ENCODE measurements around the gene EME2. TPM values are rescaled to one million over a fixed set of nuclear protein-coding genes. Genes with fewer than 3 reads are reported as not detected.

Gene EME2
- total RNA-seq, 1 experiment from 2014 or later, result 36.3 TPM

DNA sequence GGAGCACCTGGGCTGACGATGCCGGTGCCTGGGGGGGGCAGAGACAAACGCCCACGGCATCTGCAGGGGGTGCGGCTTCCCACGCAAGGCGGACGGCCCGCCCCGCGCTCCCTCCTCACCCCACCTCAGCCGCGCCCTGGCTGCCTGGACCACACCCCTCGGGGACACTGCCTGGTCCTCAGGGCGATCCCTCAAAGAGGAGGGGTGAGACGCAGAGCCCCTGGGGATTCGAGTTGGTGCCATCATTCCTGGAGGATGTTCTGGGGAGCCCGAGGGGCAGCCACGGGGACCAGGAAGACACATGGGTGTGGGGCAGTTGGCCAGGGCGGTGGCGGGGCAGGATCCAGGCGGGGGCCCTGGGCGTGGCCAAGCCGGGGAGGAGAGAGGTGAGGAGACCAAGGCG, 17.0 kb downstream of the EME2 start:
- ATAC-seq (no peak), DNase-seq (ENCODE audit: low read depth, low spot score) (no peak)
- Histone ChIP-seq H3K27ac (ENCODE audit: low read depth, low read length) (no peak overlapping the region), H3K9me2 (ENCODE audit: insufficient read depth) (no peaks in the 10 kb centered on the region), H2AFZ (ENCODE audit: low read depth, low read length, poor library complexity, severe bottlenecking) (no peak overlapping the region), H3K79me2 (ENCODE audit: insufficient read depth, low read length) (peaks cover 30% of the 10 kb centered on the region), H3K36me3 (ENCODE audit: control insufficient read depth in 1 of 2, insufficient read depth in 2 of 2, low read length in 2 of 2) (no peaks in the 10 kb centered on the region; a peak in 2 of 4 replicates), H3K9me3 (ENCODE audit: control insufficient read depth in 1 of 2, insufficient read depth in 1 of 2, low read depth in 1 of 2, low read length in 2 of 2) (no peaks in the 10 kb centered on the region), H4K20me1 (ENCODE audit: insufficient read depth) (no peaks in the 10 kb centered on the region), H3K4me1 (ENCODE audit: control insufficient read depth in 1 of 2, insufficient read depth in 2 of 2, low read length in 2 of 2) (no peaks in the 10 kb centered on the region), H3K4me3 (replicated peaks in 1 of 2; ENCODE audit: low read depth in 1 of 2, low read length in 2 of 2) (no peak overlapping the region), H3K4me2 (ENCODE audit: low read length) (no peak overlapping the region), H3K9ac (ENCODE audit: low read length) (no peak overlapping the region), H3K27me3 (ENCODE audit: insufficient read depth, low read length) (no peaks in the 10 kb centered on the region)
- no TSS peak for BruUV-seq (replicated peaks)
- intact Hi-C loops (cut with micrococcal nuclease), result no loop called here
- ChIA-PET RAD21 (ENCODE audit: low non-redundant PET in 1 of 2, low total read pairs in 2 of 2, uncharacterized antibody in 2 of 2, unreplicated experiment in 2 of 2) (no interaction called here), POLR2A (no interaction called here), CTCF (no interaction called here)
- TF ChIP-seq SP1 (IDR thresholded peaks at IDR 0.05; ENCODE audit: low read depth), result no peak
- no peak for TF ChIP-seq JUND (IDR thresholded peaks at IDR 0.05)
- TF ChIP-seq CEBPB (IDR thresholded peaks at IDR 0.05; ENCODE audit: low read depth), result no peak
- TF ChIP-seq, protein P1, sequence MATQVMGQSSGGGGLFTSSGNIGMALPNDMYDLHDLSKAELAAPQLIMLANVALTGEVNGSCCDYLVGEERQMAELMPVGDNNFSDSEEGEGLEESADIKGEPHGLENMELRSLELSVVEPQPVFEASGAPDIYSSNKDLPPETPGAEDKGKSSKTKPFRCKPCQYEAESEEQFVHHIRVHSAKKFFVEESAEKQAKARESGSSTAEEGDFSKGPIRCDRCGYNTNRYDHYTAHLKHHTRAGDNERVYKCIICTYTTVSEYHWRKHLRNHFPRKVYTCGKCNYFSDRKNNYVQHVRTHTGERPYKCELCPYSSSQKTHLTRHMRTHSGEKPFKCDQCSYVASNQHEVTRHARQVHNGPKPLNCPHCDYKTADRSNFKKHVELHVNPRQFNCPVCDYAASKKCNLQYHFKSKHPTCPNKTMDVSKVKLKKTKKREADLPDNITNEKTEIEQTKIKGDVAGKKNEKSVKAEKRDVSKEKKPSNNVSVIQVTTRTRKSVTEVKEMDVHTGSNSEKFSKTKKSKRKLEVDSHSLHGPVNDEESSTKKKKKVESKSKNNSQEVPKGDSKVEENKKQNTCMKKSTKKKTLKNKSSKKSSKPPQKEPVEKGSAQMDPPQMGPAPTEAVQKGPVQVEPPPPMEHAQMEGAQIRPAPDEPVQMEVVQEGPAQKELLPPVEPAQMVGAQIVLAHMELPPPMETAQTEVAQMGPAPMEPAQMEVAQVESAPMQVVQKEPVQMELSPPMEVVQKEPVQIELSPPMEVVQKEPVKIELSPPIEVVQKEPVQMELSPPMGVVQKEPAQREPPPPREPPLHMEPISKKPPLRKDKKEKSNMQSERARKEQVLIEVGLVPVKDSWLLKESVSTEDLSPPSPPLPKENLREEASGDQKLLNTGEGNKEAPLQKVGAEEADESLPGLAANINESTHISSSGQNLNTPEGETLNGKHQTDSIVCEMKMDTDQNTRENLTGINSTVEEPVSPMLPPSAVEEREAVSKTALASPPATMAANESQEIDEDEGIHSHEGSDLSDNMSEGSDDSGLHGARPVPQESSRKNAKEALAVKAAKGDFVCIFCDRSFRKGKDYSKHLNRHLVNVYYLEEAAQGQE (IDR thresholded peaks at IDR 0.05; ENCODE audit: low read depth), result no peak
- TF ChIP-seq TCF7L2 (IDR thresholded peaks at IDR 0.05; ENCODE audit: borderline replicate concordance, extremely low read depth, insufficient read depth, insufficient read length), result no peak
- no peak for TF ChIP-seq FOSL1 (IDR thresholded peaks at IDR 0.05; ENCODE audit: low read depth)
- TF ChIP-seq, protein P2, sequence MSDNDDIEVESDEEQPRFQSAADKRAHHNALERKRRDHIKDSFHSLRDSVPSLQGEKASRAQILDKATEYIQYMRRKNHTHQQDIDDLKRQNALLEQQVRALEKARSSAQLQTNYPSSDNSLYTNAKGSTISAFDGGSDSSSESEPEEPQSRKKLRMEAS (IDR thresholded peaks at IDR 0.05), result no peak
- TF ChIP-seq, protein P3, sequence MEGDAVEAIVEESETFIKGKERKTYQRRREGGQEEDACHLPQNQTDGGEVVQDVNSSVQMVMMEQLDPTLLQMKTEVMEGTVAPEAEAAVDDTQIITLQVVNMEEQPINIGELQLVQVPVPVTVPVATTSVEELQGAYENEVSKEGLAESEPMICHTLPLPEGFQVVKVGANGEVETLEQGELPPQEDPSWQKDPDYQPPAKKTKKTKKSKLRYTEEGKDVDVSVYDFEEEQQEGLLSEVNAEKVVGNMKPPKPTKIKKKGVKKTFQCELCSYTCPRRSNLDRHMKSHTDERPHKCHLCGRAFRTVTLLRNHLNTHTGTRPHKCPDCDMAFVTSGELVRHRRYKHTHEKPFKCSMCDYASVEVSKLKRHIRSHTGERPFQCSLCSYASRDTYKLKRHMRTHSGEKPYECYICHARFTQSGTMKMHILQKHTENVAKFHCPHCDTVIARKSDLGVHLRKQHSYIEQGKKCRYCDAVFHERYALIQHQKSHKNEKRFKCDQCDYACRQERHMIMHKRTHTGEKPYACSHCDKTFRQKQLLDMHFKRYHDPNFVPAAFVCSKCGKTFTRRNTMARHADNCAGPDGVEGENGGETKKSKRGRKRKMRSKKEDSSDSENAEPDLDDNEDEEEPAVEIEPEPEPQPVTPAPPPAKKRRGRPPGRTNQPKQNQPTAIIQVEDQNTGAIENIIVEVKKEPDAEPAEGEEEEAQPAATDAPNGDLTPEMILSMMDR (IDR thresholded peaks at IDR 0.05 in 2 of 3, conservative IDR thresholded peaks at IDR 0.05 in 1 of 3; ENCODE audit: borderline replicate concordance in 1 of 3, insufficient read depth in 1 of 3, low read depth in 2 of 3, low read length in 2 of 3), result no peak
- TF ChIP-seq ZNF274 (IDR thresholded peaks at IDR 0.05; ENCODE audit: low read depth, low read length), result no peak
- no peak for TF ChIP-seq RAD21 (IDR thresholded peaks at IDR 0.05; ENCODE audit: low read depth)
- no peak for TF ChIP-seq SRF (IDR thresholded peaks at IDR 0.05; ENCODE audit: low read depth)
- no peak for TF ChIP-seq ELF1 (IDR thresholded peaks at IDR 0.05; ENCODE audit: borderline replicate concordance, low read depth)
- TF ChIP-seq YY1 (IDR thresholded peaks at IDR 0.05; ENCODE audit: extremely low read depth, insufficient replicate concordance, low read depth, low read length), result no peak
- no peak for TF ChIP-seq EGR1 (IDR thresholded peaks at IDR 0.05; ENCODE audit: low read depth)
- TF ChIP-seq EZH2 (IDR thresholded peaks at IDR 0.05), result no peak
- TF ChIP-seq EZH2phosphoT487 (IDR thresholded peaks at IDR 0.05; ENCODE audit: borderline replicate concordance), result no peak
- no peak for TF ChIP-seq ZFX (IDR thresholded peaks at IDR 0.05)
- TF ChIP-seq, protein P4, sequence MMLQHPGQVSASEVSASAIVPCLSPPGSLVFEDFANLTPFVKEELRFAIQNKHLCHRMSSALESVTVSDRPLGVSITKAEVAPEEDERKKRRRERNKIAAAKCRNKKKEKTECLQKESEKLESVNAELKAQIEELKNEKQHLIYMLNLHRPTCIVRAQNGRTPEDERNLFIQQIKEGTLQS (IDR thresholded peaks at IDR 0.05), result no peak
